Esophagus (tissue), 2 donors: Measurements from ENCODE around the gene IMPG1. TPM values are rescaled to one million over a fixed set of nuclear protein-coding genes. Genes with fewer than 3 reads are reported as not detected.

Experiments
- H3K27ac ChIP-seq, 2 donors: one replicate each; pipeline ENCODE4 v1.5.1; 2013; ENCODE audit warnings: low read depth in 2 of 2, mild to moderate bottlenecking in 2 of 2, inconsistent platforms in 1 of 2, low read length in 1 of 2, moderate library complexity in 1 of 2
- H3K27me3 ChIP-seq, 2 donors: one replicate each; pipeline ENCODE4 v1.6.1; 2013; ENCODE audit warnings: low read length in 2 of 2, control low read depth in 1 of 2, mild to moderate bottlenecking in 1 of 2; ENCODE audit not compliant: insufficient read depth in 2 of 2, control insufficient read depth in 1 of 2
- H3K36me3 ChIP-seq, 2 donors: one replicate each; pipeline ENCODE4 v1.6.1; 2013; ENCODE audit warnings: low read length in 1 of 2; ENCODE audit not compliant: control insufficient read depth in 2 of 2, insufficient read depth in 2 of 2
- H3K4me1 ChIP-seq, 2 donors: one replicate each; pipeline ENCODE4 v1.6.1; 2013; ENCODE audit warnings: low read length in 1 of 2; ENCODE audit not compliant: control insufficient read depth in 2 of 2, insufficient read depth in 2 of 2
- H3K4me3 ChIP-seq, 2 donors: one replicate each; pipeline ENCODE4 v1.5.1; 2013; ENCODE audit warnings: low read length in 2 of 2, mild to moderate bottlenecking in 2 of 2, low read depth in 1 of 2, moderate library complexity in 1 of 2
- H3K9me3 ChIP-seq, 2 donors: one replicate each; pipeline ENCODE4 v1.6.1; 2013; ENCODE audit warnings: mild to moderate bottlenecking in 2 of 2, low read depth in 1 of 2, low read length in 1 of 2, moderate library complexity in 1 of 2; ENCODE audit not compliant: control insufficient read depth in 2 of 2, insufficient read depth in 1 of 2
- WGBS, 2 donors: extraction: QIAGEN DNeasy Blood & Tissue Kit; methylation state at CpG; one replicate each; pipeline ENCODE4 v1.1.7; 2013; 5-methylcytosine and 5-hydroxymethylcytosine counted together
- polyA plus RNA-seq, 2 donors: library from polyadenylated mRNA; stranded (reverse); fragments of 200-250 nt; gene quantifications; one replicate each; pipeline ENCODE4 v1.2.3, GENCODE V29; 2013
- donor health status: healthy with polysubstance abuse.
- donor health status: Bipolar disorder and iron deficiency.

The IMPG1 gene
- polyA plus RNA-seq, 2 donors: 0.02 to 0.04 TPM

DNA sequence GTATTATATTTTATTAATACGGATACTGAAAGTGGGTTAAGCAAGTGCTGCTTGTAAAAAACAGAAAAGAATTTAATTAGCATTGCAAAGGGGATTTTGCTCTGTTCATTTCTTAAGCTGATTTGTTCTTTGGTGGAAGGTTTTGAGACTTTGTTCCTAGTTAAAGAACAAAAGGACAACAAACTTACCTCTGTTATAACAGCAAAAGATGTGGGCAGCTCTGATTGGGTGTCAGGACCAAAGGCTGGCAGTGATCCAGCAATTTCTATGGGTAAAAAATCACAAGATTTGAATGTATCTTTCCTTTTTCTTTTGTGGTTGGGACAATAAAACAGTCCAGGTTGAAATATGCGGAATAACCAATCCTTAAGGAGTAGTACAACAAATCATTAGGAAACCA lies 68.8 kb downstream of the IMPG1 start:
- Histone ChIP-seq H3K4me1 (no peaks in the 10 kb centered on the region), H3K4me3 (no peak overlapping the region), H3K27ac (no peak overlapping the region), H3K36me3 (no peaks in the 10 kb centered on the region), H3K27me3 (no peaks in the 10 kb centered on the region), H3K9me3 (peaks cover 0 to 2% of the 10 kb centered on the region in 2 donors)
- WGBS, 2 donors: 83 to 84% methylated on average over 2 of the region's 2 CpGs

DNA sequence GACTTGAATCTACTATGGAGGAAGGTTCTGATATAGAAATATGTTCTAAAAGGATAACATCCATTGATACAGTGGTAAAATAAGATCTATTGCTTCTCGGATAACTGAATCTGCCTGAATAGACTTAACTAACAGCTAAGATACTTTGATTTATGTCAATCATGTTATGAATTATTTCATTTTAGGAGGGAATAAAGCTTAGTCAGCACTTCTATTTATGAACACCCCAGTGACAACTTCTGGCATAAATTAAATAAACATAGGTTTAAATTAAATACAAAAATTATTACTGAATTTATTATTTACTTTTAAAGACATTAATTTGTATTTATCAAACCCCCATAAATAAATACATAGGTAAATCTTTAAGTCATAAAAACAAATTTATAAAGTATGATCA lies 69.3 kb downstream of the IMPG1 start:
- H3K27ac ChIP-seq: no peak overlapping the region
- no peaks in the 10 kb centered on the region for H3K36me3 ChIP-seq
- H3K4me3 ChIP-seq: no peak overlapping the region
- H3K9me3 ChIP-seq: peaks cover 0 to 2% of the 10 kb centered on the region in 2 donors
- H3K4me1 ChIP-seq: no peaks in the 10 kb centered on the region
- WGBS, 2 donors: 92 to 98% methylated on average over 1 of the region's 1 CpG
- H3K27me3 ChIP-seq: no peaks in the 10 kb centered on the region

DNA sequence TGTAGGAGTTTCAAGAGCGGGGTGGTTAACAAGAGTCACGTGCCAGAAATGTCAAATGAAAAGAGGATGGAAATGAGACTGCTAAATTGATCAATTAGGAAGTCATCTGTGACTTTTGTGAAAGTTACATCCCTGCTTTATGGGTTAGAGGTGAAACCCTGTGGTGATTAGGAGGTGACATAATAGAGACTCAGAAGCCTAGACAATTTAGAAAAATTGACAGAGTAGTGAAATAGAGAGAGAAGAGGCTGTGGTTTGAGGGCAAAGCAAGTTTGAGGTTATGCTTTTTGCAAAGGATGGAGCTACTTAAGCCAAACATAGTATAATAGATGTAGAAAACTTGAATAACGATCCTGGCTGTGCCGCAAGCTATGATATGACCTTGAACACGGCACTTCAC lies 71.8 kb downstream of the IMPG1 start:
- H3K27ac ChIP-seq: no peak overlapping the region

DNA sequence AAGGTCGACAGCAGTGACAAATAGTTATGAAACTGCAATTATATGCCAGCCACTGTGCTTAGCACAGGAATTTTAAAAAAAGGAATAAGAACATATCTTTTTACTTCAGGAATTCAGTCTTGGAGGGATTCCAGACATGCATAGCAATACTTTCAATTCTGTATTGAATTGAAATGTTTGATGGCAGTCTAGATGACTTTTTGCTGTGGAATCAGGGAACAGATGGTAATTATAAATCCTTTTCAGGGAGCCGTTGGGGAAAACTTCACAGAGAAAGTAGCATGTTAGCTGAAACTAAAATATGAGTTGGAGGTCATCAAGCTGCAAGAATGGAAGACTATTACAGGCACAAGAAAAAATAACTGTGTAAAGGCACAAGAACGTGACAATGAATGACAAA lies 74.8 kb downstream of the IMPG1 start:
- H3K36me3 ChIP-seq: no peaks in the 10 kb centered on the region
- H3K27ac ChIP-seq: no peak overlapping the region
- peaks cover 0 to 2% of the 10 kb centered on the region in 2 donors for H3K9me3 ChIP-seq
- no peak overlapping the region for H3K4me3 ChIP-seq
- no peaks in the 10 kb centered on the region for H3K4me1 ChIP-seq
- no peaks in the 10 kb centered on the region for H3K27me3 ChIP-seq
- 35 to 53% methylated on average over 3 of the region's 3 CpGs for WGBS, 2 donors

More for the DNA sequence above, 71.8 kb downstream of the IMPG1 start:
- 85 to 86% methylated on average over 5 of the region's 5 CpGs for WGBS, 2 donors
- H3K4me1 ChIP-seq: no peaks in the 10 kb centered on the region
- no peak overlapping the region for H3K4me3 ChIP-seq
- peaks cover 0 to 2% of the 10 kb centered on the region in 2 donors for H3K9me3 ChIP-seq
- no peaks in the 10 kb centered on the region for H3K27me3 ChIP-seq
- no peaks in the 10 kb centered on the region for H3K36me3 ChIP-seq

DNA sequence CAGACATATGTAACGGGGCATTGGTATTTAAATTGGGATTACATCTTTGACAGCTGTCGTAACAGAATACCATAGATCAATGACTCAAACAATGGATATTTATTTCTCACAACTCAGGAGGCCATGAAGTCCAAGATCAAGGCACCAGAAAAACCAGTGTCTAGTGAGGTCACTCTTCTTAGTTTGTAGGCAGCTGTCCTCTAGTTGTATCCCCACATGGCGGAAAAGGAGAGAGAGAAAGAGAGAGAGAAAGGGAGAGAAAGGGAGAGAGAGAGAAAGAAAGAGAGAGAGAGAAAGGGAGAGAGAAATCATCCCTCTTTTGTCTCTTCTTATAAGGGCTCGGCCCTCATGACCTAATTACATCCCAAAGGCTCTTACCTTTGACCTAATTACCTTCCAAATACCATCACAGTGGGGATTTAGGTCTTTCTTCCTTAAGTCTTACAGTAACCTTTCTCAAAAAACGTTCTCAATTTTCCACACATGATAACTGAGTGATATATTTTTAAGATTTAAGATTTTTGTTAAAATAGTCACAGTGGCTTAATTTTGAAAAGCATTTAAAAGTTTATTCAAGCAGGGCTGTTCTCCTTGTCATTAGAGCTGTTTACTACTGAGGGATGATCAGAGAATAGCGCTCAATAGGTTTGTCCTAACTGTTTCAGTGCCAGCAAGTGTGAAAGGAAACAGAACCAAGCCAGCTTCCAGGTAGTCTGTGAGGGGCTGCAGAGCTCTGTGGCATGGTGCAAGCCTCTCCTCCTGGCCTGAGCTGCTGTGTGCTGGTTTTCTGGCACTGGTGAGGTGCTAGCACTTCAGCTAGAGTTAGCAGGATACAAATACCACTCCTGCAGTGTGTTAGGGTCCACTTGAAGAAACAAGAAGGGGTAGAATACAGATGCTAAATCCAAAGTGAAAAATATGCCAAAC lies 79.0 kb downstream of the IMPG1 start:
- no peaks in the 10 kb centered on the region for H3K9me3 ChIP-seq
- peaks cover 0 to 2% of the 10 kb centered on the region in 2 donors for H3K4me1 ChIP-seq
- no peaks in the 10 kb centered on the region for H3K27me3 ChIP-seq
- no peaks in the 10 kb centered on the region for H3K36me3 ChIP-seq
- no peak overlapping the region for H3K27ac ChIP-seq
- WGBS, 2 donors: 45 to 47% methylated on average over 6 of the region's 6 CpGs
- H3K4me3 ChIP-seq: no peak overlapping the region

DNA sequence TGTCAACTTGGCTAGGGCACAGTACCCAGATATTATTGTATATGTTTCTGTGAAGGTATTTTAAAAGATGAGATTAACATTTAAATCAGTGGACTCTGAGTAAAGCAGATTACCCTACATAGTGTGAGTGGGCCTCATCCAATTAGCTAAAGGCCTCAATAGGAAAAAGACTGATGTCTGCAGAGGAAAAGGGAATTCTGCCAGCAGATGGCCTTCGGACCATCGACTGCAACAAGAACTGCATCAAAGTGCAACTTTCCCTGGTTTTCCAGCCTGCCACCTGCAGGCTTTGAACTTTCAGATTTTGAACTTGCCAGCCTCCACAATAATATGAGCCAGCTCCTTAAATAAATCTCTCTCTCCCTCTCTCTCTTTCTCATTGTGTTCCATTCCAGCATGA lies 80.5 kb downstream of the IMPG1 start:
- H3K9me3 ChIP-seq: no peaks in the 10 kb centered on the region
- H3K4me3 ChIP-seq: no peak overlapping the region
- H3K4me1 ChIP-seq: peaks cover 0 to 2% of the 10 kb centered on the region in 2 donors
- no peaks in the 10 kb centered on the region for H3K27me3 ChIP-seq
- no peak overlapping the region for H3K27ac ChIP-seq
- no peaks in the 10 kb centered on the region for H3K36me3 ChIP-seq
- 39 to 43% methylated on average over 2 of the region's 2 CpGs for WGBS, 2 donors

DNA sequence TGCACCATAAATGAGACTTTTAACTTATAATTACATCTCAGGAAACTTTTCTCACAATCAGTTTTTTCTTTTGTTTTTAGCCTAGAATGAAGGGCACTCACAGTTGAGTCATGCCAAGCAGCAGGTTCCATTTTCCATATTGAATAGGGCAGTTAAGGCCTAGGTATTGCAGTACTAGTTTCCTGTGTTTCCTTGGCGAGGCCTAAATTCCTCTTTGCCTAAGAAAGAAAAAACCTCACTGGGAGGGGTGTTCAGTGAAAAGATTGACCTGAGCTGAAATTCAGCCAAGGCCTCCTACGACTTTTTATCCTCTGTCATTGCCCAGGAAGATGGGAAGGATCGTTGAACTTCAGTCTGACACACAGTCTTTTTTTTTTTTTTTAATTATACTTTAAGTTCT lies 85.5 kb downstream of the IMPG1 start:
- Histone ChIP-seq H3K4me1 (peaks cover 0 to 2% of the 10 kb centered on the region in 2 donors), H3K27me3 (no peaks in the 10 kb centered on the region)
- 69 to 81% methylated on average over 3 of the region's 3 CpGs for WGBS, 2 donors

DNA sequence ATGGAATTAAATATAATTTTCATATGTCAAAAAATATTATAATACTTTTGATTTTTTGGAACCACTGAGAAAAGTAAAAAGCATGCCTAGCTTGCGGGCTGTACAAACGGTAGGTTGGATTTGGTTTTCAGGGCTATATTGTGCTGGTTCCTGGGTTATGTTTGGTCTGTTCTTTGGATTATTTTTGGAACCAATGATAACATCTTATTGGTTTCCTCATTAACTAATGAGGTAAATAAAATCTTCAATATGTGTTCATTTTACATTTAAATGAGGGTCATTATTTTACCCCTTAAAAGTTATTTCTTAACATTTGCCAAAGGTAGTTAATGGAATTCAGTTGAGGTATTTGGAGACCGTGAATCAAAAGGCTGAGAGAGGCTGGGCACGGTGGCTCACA lies 96.6 kb downstream of the IMPG1 start:
- no peaks in the 10 kb centered on the region for H3K27me3 ChIP-seq
- no peak overlapping the region for H3K27ac ChIP-seq
- no peak overlapping the region for H3K4me3 ChIP-seq
- H3K9me3 ChIP-seq: no peaks in the 10 kb centered on the region
- no peaks in the 10 kb centered on the region for H3K4me1 ChIP-seq
- no peaks in the 10 kb centered on the region for H3K36me3 ChIP-seq
- WGBS, 2 donors: 93 to 95% methylated on average over 4 of the region's 4 CpGs

More for the DNA sequence above, 85.5 kb downstream of the IMPG1 start:
- Histone ChIP-seq H3K27ac (no peak overlapping the region), H3K9me3 (no peaks in the 10 kb centered on the region), H3K4me3 (no peak overlapping the region), H3K36me3 (no peaks in the 10 kb centered on the region)

DNA sequence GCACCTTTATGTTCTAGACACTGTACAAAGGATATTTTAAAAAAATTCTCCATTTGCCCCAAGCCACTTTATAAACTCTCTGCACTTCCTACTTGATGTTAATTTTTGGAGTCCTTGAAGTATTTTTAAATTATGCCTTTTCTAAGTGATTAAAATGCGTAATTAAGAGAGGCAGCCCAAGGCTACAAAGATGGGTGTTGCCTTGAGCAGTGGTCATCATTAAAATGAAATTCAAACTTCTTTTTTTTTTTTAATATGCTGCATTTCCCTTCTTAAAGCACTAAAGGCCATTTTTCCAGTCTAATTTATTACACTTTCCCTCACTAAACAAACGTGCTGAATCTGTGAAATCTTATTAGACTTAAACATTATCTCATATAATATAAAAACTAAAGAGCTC lies 102.4 kb downstream of the IMPG1 start:
- Histone ChIP-seq H3K36me3 (no peaks in the 10 kb centered on the region), H3K9me3 (no peaks in the 10 kb centered on the region), H3K4me1 (no peaks in the 10 kb centered on the region), H3K4me3 (no peak overlapping the region), H3K27me3 (no peaks in the 10 kb centered on the region), H3K27ac (no peak overlapping the region)
- WGBS, 2 donors: 57 to 65% methylated on average over 2 of the region's 2 CpGs

DNA sequence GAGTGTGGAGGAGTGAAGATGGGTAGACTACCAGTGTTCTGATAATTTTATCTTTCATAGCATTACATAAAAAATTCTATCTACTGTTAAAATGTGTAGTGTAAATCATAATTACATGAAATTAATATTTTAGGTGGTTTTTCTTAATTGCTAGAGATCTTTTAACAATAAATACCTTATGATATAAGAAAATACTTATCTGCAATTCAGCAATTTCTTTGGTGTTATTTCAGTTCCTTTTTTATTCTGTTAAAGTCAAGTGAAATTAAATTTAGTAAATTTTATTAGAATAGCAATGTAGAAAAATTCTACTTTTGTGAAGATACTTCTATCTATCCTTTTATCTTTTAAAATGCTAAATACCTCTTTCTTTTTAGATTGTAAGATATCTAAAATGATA lies 104.3 kb downstream of the IMPG1 start:
- Histone ChIP-seq H3K4me1 (no peaks in the 10 kb centered on the region), H3K27ac (no peak overlapping the region), H3K9me3 (no peaks in the 10 kb centered on the region), H3K36me3 (no peaks in the 10 kb centered on the region), H3K27me3 (no peaks in the 10 kb centered on the region), H3K4me3 (no peak overlapping the region)
